ENCODE measurements around the gene RPL7A.
"Not testable (repeated sequence)": the region's sequence is repeated elsewhere in the genome, so short reads cannot be mapped to it uniquely, and the experiment has no call there.

RPL7A gene

DNA sequence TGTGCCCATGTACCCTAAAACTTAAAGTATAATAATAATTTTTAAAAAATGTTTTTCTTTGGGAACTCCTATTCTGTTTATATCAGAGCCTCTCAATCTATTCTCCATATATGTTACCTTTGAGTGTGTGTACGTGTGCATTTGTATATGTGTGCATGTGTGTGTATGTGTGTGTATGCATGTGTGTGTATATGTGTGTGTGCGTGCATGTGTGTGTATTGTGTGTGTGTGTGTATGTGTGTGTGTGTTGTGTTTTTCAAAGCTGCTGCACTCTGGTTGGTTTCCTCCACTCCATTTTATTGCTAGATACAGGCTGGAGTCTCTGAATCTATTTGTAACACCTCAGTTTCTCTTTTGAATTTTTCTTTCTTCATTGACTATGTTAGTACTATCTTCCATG, 32.0 kb upstream of the RPL7A start:
- no peaks in the 10 kb centered on the region for H3K36me3 ChIP-seq
- H3K27me3 ChIP-seq = no peaks in the 10 kb centered on the region
- no peak for DNase-seq
- H3K27ac ChIP-seq = no peak overlapping the region
- no peaks in the 10 kb centered on the region for H3K9me3 ChIP-seq
- no peaks in the 10 kb centered on the region for H3K4me1 ChIP-seq
- intact Hi-C loops (cut with DNase I; ENCODE audit: low total_unique reads) = no loop called here
- H3K4me3 ChIP-seq = no peak overlapping the region
- TF ChIP-seq, protein P1, sequence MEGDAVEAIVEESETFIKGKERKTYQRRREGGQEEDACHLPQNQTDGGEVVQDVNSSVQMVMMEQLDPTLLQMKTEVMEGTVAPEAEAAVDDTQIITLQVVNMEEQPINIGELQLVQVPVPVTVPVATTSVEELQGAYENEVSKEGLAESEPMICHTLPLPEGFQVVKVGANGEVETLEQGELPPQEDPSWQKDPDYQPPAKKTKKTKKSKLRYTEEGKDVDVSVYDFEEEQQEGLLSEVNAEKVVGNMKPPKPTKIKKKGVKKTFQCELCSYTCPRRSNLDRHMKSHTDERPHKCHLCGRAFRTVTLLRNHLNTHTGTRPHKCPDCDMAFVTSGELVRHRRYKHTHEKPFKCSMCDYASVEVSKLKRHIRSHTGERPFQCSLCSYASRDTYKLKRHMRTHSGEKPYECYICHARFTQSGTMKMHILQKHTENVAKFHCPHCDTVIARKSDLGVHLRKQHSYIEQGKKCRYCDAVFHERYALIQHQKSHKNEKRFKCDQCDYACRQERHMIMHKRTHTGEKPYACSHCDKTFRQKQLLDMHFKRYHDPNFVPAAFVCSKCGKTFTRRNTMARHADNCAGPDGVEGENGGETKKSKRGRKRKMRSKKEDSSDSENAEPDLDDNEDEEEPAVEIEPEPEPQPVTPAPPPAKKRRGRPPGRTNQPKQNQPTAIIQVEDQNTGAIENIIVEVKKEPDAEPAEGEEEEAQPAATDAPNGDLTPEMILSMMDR (IDR thresholded peaks at IDR 0.05) = no peak

DNA sequence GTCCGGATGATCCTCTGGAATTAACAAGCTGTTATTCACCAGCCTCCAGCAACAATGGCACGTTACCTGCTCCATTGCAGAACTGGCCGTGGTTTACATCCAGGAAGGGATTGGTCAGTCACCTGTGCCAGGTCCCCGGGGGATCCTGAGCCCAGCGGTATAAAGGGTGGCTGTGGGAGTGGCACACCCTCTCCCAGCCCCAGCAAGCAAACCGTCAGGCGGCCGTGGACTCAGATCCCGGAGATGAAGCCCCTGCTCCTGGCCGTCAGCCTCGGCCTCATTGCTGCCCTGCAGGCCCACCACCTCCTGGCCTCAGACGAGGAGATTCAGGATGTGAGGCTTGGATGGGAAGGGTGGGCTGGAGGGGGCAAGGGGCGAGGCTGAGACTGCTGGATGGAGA, 30.5 kb upstream of the RPL7A start:
- H3K36me3 ChIP-seq; H3K27ac ChIP-seq; intact Hi-C loops (cut with DNase I; ENCODE audit: low total_unique reads); H3K27me3 ChIP-seq; H3K4me3 ChIP-seq; H3K9me3 ChIP-seq; H3K4me1 ChIP-seq: not testable (repeated sequence)
- peak in 1 of 2 donors; percentile 44 for DNase-seq

DNA sequence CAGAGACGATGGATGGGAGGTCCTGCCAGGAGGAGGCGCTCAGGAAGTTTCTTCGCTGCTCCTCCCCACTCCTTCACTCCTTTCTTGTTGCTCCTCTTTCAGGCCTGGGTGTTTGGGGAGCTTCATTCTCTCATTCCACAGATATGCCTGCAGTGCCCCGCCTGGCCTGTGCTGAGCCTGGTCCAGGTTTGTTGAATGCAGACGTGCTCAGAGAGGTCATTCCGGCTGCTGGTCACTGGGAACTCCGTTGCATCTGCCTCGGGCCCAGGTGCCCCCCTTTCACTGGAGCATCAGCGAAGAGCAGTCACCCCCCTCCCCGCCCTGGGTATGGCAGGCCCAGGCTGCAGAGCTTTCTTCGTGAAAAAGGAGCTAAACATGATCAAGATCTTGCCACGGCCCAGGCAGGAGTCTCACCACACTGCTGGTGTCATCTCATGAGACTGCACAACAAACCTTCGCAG, 27.6 kb upstream of the RPL7A start:
- H3K4me3 ChIP-seq = no peak overlapping the region
- no peaks in the 10 kb centered on the region for H3K9me3 ChIP-seq
- no peak for DNase-seq
- intact Hi-C loops (cut with DNase I; ENCODE audit: low total_unique reads) = loop anchor here (10.0 kb wide), 1 partner anchor 136 kb away; no protein-coding TSS in a partner anchor
- no peaks in the 10 kb centered on the region for H3K27me3 ChIP-seq
- no peak overlapping the region for H3K27ac ChIP-seq
- H3K36me3 ChIP-seq = no peaks in the 10 kb centered on the region
- H3K4me1 ChIP-seq = no peaks in the 10 kb centered on the region
- TF ChIP-seq, protein P1 (IDR thresholded peaks at IDR 0.05) = no peak

DNA sequence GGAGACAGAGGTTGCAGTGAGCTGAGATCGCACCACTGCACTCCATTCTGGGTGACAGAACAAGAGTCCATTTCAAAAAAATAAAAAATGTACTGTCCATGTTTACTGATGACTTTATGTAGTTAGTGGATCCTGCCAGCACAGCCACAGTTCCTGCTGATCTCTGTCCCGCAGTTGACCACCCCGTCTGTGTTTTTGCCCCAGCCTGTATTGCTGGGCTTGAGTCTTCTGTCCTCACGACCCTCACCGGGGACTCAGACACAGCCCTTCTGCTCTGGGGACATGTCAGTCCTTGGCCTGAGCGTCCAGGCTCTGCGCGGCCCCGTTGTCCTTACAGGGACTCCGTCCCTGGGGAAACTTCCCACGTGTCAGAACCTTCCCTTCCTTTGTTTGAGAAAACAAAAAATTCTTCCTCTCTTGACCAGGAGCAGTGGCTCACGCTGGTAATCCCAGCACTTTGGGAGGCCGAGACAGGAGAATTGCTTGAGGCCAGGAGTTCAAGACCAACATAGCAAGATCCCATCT, 26.5 kb upstream of the RPL7A start:
- H3K9me3 ChIP-seq = no peaks in the 10 kb centered on the region
- no peaks in the 10 kb centered on the region for H3K36me3 ChIP-seq
- peak in 1 of 2 donors; percentile 28 for DNase-seq
- H3K4me3 ChIP-seq = no peak overlapping the region
- no peaks in the 10 kb centered on the region for H3K4me1 ChIP-seq
- intact Hi-C loops (cut with DNase I; ENCODE audit: low total_unique reads) = loop anchor here (10.0 kb wide), 1 partner anchor 137 kb away; no protein-coding TSS in a partner anchor
- no peak overlapping the region for H3K27ac ChIP-seq
- no peaks in the 10 kb centered on the region for H3K27me3 ChIP-seq
- TF ChIP-seq, protein P1 (IDR thresholded peaks at IDR 0.05) = no peak

DNA sequence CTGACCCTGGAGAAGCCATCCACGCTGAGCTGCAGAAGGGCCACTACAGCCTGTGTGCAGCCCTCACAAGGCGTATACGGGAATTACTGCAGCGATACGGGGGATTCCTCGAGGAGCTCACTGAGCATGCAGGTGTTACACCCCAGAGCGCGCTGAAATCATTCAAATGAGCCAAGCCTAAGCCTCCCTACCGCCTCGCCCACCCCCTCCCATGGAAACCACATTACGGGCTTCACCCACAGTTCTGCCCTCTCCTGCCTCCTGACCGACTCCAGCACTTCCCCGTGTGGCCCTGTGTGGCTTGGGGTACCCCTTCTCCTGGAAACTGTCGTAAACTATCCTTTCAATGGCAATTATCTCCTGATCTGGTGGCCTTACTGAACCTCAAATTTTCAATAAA, 25.3 kb upstream of the RPL7A start:
- Histone ChIP-seq H3K27me3 (no peaks in the 10 kb centered on the region), H3K4me3 (no peak overlapping the region), H3K9me3 (no peaks in the 10 kb centered on the region), H3K27ac (no peak overlapping the region), H3K36me3 (no peaks in the 10 kb centered on the region), H3K4me1 (no peaks in the 10 kb centered on the region)
- intact Hi-C loops (cut with DNase I; ENCODE audit: low total_unique reads) = loop anchor here (10.0 kb wide), 1 partner anchor 138 kb away; no protein-coding TSS in a partner anchor
- TF ChIP-seq, protein P1 (IDR thresholded peaks at IDR 0.05) = no peak
- peak in 1 of 2 donors; percentile 47 for DNase-seq

DNA sequence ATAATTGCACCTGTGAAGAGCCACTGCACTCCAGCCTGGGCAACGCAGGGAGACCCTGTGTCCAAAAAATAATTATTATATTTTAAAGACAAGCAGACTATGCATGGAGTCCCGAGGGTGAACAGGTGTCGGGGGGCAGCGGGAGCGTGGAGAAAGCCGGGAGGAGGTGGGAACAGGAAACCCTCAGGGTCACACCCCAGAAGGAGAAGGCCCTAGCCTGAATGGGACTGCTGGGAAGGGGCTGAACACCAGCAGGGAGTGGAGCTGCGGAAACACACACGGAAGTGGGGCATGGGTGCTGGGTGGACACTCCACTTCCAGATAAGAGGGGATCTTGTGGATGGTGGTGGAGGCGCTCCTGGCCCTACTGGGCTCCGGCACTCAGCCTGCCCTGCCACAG, 24.8 kb upstream of the RPL7A start:
- intact Hi-C loops (cut with DNase I; ENCODE audit: low total_unique reads) = loop anchor here (10.0 kb wide), 1 partner anchor 138 kb away; no protein-coding TSS in a partner anchor

More for the DNA sequence above, 24.8 kb upstream of the RPL7A start:
- no peaks in the 10 kb centered on the region for H3K36me3 ChIP-seq
- H3K4me3 ChIP-seq = no peak overlapping the region
- no peak overlapping the region for H3K27ac ChIP-seq
- H3K4me1 ChIP-seq = no peaks in the 10 kb centered on the region
- peak in 1 of 2 donors; percentile 39 for DNase-seq
- TF ChIP-seq, protein P1 (IDR thresholded peaks at IDR 0.05) = no peak
- H3K27me3 ChIP-seq = no peaks in the 10 kb centered on the region
- no peaks in the 10 kb centered on the region for H3K9me3 ChIP-seq

Measured in tibial artery (tissue), 4 donors.